Activated B cell treated with CpG ODN at 0.5 μM for 24 hours (primary cell): Measurements from ENCODE around the gene PI4KA. TPM values are rescaled to one million over a fixed set of nuclear protein-coding genes. Genes with fewer than 3 reads are reported as not detected.
"Not testable (repeated sequence)": the region's sequence is repeated elsewhere in the genome, so short reads cannot be mapped to it uniquely, and the experiment has no call there.

Experiments
- ATAC-seq: fragments of 200-7000 bp; cut with Tn5 transposase; one replicate; pipeline ENCODE4 v1.10.0; 2021; ENCODE audit warnings: low read depth, mild to moderate bottlenecking, moderate library complexity
- CTCF ChIA-PET: fragments of 350-600 bp; sonication (Branson Sonifier 250); formaldehyde crosslinking; loops from one replicate; lab custom pipeline; 2021; ENCODE audit warnings: antibody characterized with exemption; lab: Charles Lee
- POLR2A ChIA-PET: fragments of 350-600 bp; sonication (Branson Sonifier 250); formaldehyde crosslinking; loops from one replicate; lab custom pipeline; 2021; ENCODE audit warnings: antibody characterized with exemption; lab: Charles Lee
- DNase-seq: peaks from one replicate; pipeline ENCODE4 v3.0.0; 2022
- H3K27ac Mint-ChIP-seq: one replicate; pipeline ENCODE4 v1.8.0; 2020; ENCODE audit warnings: mixed read lengths
- H3K27me3 Mint-ChIP-seq: one replicate; pipeline ENCODE4 v1.8.0; 2021; ENCODE audit warnings: mixed read lengths
- H3K36me3 Mint-ChIP-seq: one replicate; pipeline ENCODE4 v1.8.0; 2021; ENCODE audit warnings: low read depth, mixed read lengths
- H3K4me1 Mint-ChIP-seq: one replicate; pipeline ENCODE4 v1.8.0; 2021; ENCODE audit warnings: mixed read lengths
- H3K4me3 Mint-ChIP-seq: one replicate; pipeline ENCODE4 v1.8.0; 2020; ENCODE audit warnings: mild to moderate bottlenecking, mixed read lengths
- H3K9me3 Mint-ChIP-seq: one replicate; pipeline ENCODE4 v1.8.0; 2020; ENCODE audit warnings: mixed read lengths
- intact Hi-C: fragments of 100-400 bp; cut with micrococcal nuclease; formaldehyde crosslinking; loops from one replicate; pipeline ENCODE4 v1.15.1; 2024
- total RNA-seq: library from RNA; stranded (reverse); gene quantifications from 2 replicates; pipeline ENCODE4 v1.2.3, GENCODE V29; 2022
- TF ChIP-seq, protein P1 (sequence below): fragments of 200-600 bp; IDR thresholded peaks from one replicate; pipeline ENCODE4 v1.8.0; 2022; ENCODE audit warnings: antibody characterized with exemption, mild to moderate bottlenecking

Gene PI4KA
- total RNA-seq, 1 donor from 2014 or later: 114 TPM

DNA sequence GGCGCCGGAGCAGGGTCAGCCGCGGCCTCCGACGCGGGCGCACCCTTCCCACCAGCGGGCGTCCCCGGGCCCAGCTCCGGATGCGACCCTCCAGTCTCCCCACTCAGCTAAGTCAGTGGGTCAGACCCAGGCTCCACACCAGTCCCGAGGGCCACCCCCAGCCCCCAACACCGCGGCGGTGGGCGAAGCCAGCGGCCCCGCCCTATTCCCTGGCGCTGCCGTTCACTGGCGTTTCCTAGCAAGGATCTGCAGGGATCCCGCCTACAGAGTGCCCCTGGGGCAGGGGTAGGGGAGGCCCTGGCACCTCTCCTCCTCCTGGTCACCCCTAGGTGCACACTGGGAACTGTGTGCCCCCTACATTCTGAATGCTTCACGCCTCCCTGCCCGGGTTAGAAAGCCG lies 190.4 kb downstream of the PI4KA start:
- H3K36me3 Mint-ChIP-seq, POLR2A ChIA-PET, H3K27ac Mint-ChIP-seq, H3K4me1 Mint-ChIP-seq, DNase-seq, intact Hi-C loops, H3K9me3 Mint-ChIP-seq, CTCF ChIA-PET, H3K4me3 Mint-ChIP-seq, ATAC-seq: not testable (repeated sequence)
- H3K27me3 Mint-ChIP-seq: peaks cover 11% of the 10 kb centered on the region

DNA sequence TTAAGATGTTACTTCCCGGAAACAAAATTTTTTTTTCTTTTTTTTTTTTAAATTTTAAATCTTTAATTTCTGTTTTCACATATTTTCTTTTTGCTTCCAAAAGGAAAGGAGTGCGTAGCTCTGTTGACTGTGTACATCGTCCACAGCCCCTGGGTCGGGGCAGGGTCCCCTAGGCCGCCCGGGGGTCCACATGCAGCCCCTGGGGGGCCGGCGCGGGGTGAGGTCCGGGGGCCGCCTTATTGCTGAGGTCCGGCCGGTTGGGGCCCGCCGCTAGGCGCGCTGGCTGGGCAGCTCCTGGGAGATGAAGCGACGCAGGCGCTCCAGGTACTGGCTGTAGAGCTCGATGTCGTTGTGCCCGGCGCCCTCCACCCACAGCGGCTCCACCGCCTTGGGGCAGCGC lies 191.1 kb downstream of the PI4KA start:
- ATAC-seq, CTCF ChIA-PET: not testable (repeated sequence)

DNA sequence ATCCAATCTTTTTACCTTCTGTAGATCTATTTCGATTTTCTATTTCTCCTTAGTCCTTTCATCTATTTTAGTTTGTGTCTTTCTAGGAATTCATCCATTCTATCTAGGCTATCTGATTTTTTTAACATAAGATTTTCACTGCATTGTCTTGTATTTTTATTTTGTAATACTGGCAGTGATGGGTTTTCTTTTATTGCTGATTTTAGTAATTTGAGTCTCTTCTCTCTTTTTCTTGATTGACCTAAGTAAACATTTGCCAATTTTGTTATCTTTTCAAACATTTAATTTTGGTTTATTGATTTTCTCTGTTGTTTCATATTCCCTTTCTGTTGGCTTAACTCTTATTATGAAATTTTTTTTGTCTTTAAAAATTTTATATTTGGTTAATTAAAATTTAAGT lies 192.1 kb downstream of the PI4KA start:
- no peak for DNase-seq
- TF ChIP-seq, protein P1, sequence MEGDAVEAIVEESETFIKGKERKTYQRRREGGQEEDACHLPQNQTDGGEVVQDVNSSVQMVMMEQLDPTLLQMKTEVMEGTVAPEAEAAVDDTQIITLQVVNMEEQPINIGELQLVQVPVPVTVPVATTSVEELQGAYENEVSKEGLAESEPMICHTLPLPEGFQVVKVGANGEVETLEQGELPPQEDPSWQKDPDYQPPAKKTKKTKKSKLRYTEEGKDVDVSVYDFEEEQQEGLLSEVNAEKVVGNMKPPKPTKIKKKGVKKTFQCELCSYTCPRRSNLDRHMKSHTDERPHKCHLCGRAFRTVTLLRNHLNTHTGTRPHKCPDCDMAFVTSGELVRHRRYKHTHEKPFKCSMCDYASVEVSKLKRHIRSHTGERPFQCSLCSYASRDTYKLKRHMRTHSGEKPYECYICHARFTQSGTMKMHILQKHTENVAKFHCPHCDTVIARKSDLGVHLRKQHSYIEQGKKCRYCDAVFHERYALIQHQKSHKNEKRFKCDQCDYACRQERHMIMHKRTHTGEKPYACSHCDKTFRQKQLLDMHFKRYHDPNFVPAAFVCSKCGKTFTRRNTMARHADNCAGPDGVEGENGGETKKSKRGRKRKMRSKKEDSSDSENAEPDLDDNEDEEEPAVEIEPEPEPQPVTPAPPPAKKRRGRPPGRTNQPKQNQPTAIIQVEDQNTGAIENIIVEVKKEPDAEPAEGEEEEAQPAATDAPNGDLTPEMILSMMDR: no peak
- H3K4me3 Mint-ChIP-seq: no peak overlapping the region
- H3K27ac Mint-ChIP-seq: no peak overlapping the region
- peaks cover 8% of the 10 kb centered on the region for H3K9me3 Mint-ChIP-seq
- CTCF ChIA-PET: no interaction called here
- no peaks in the 10 kb centered on the region for H3K4me1 Mint-ChIP-seq
- no peak for ATAC-seq
- POLR2A ChIA-PET: no interaction called here
- peaks cover 2% of the 10 kb centered on the region for H3K36me3 Mint-ChIP-seq
- intact Hi-C loops: no loop called here
- H3K27me3 Mint-ChIP-seq: peaks cover 17% of the 10 kb centered on the region

More for the DNA sequence above, 191.1 kb downstream of the PI4KA start:
- intact Hi-C loops, H3K4me1 Mint-ChIP-seq, H3K9me3 Mint-ChIP-seq, H3K4me3 Mint-ChIP-seq, POLR2A ChIA-PET, H3K36me3 Mint-ChIP-seq, H3K27ac Mint-ChIP-seq, DNase-seq: not testable (repeated sequence)
- peaks cover 15% of the 10 kb centered on the region for H3K27me3 Mint-ChIP-seq

DNA sequence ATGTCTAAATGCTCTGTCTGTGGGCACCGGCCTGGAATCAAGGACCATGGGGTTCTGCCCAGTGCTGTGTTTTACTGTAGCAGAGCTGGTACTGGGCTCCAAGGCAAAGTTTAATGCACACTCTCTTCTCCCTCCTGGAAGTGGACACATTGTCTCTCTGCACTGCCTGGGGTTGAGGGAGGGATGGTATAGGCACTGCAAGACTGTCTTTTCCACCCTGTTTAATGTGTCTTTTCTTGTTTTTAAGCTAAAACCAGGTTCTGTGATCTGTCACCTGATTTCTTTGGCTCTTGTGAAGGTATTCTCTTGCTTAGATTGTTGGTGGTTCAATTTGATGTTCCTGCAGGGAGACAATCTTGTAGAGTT lies 194.0 kb downstream of the PI4KA start:
- ATAC-seq: no peak
- no peak overlapping the region for H3K27ac Mint-ChIP-seq
- intact Hi-C loops: no loop called here
- peaks cover 8% of the 10 kb centered on the region for H3K9me3 Mint-ChIP-seq
- no peaks in the 10 kb centered on the region for H3K4me1 Mint-ChIP-seq
- H3K4me3 Mint-ChIP-seq: no peak overlapping the region
- peaks cover 18% of the 10 kb centered on the region for H3K27me3 Mint-ChIP-seq
- TF ChIP-seq, protein P1: no peak
- ChIA-PET CTCF (no interaction called here), POLR2A (interaction anchor here (0.5 kb wide), 1 partner anchor 246 kb away, joined by 4 read pairs; no protein-coding TSS in a partner anchor)
- H3K36me3 Mint-ChIP-seq: peaks cover 2% of the 10 kb centered on the region
- no peak for DNase-seq

DNA sequence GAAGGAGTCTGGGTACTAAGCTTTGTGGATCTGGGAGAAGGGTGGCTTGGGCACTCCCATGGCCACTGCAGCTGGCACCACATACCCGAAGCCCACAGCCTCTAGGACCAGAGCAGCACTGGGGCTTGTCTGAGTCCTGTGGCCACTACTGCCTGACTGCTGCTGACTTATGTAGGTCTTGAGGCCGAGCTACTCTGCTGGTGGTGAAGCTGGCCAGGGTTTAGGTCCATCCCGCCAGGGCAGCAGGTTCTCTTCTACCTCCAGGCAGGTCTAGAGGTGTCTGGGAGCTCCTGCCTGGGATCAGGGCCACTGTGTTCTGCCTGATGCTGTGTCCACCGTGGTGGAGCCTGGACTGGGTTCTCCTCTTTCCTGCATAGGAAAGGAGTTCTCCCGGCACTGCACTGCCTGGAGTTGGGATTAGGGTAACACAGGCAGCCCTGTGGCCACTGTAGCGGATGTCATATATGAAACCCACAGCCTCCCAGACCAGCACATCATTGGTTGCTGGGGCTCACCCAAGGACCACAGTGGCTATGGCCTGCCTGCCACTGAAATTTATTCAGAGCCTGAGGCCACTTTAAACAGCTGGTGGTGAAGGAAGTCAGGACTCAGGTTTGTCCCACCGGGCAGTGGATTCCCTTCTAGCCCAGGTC lies 194.5 kb downstream of the PI4KA start:
- Mint-ChIP-seq H3K4me1 (no peaks in the 10 kb centered on the region), H3K27me3 (peaks cover 18% of the 10 kb centered on the region)
- POLR2A ChIA-PET: interaction anchor here (0.5 kb wide), 1 partner anchor 246 kb away, joined by 4 read pairs; no protein-coding TSS in a partner anchor

DNA sequence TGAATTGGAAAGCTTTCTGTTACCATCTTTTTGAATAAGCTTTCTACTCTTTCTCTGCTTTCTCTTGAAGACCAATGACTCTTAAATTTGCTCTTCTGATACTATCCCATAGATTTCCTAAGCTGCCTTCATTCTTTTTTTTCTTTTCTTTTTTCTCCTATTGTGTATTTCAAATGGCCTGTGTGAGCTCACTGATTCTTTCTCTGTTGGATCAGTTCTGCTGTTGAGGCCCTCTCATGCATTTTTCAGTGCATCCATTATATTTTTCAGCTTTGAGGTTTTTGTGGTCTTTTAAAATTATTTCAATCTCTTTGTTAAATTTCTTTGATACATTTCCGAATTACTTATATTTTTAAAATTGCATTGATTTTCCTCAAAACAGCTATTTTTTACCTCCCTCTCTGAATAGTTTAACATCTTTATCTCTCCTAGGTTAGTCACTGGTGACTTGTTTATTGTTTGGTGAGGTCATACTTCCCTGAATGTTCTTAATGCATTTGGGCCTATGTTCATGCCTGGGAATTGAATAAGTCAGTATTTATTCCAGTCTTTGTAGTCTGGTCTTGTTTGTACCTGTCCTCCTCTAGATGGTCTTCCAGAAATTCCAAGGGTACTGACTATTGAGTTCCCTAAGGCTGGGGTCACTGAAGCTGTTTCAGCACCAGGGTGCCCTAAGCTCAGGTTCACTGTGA lies 195.3 kb downstream of the PI4KA start:
- POLR2A ChIA-PET: no interaction called here
- DNase-seq: no peak
- Mint-ChIP-seq H3K27ac (no peak overlapping the region), H3K36me3 (peaks cover 2% of the 10 kb centered on the region), H3K27me3 (peaks cover 18% of the 10 kb centered on the region), H3K4me1 (no peaks in the 10 kb centered on the region), H3K9me3 (peaks cover 8% of the 10 kb centered on the region), H3K4me3 (no peak overlapping the region)
- CTCF ChIA-PET: no interaction called here
- TF ChIP-seq, protein P1: no peak
- ATAC-seq: no peak
- intact Hi-C loops: no loop called here

More for the DNA sequence above, 194.5 kb downstream of the PI4KA start:
- Mint-ChIP-seq H3K36me3 (peaks cover 2% of the 10 kb centered on the region), H3K27ac (no peak overlapping the region), H3K9me3 (peaks cover 8% of the 10 kb centered on the region), H3K4me3 (no peak overlapping the region)
- TF ChIP-seq, protein P1: no peak
- intact Hi-C loops: no loop called here
- ATAC-seq (no peak), DNase-seq (no peak)
- CTCF ChIA-PET: no interaction called here

DNA sequence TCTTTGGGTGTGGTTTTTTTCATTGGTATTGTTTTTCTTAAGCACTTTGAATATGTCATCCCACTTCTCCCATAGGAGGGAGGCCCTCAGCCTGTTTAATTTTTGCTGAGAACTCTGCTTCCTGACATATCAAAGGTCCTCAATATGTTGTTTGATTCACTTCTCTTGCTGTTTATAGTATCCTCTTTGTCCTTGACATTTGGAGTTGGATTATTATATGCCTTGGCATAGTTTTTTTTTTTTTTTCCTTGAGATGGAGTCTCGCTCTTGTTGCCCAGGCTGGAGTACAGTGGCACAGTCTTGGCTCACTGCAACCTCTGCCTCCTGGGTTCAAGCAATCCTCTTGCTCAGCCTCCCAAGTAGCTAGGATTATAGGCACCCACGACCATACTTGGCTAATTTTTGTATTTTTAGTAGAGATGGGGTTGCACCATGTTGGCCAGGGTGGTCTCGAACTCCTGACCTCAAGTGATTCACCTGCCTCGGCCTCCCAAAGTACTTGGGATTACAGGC lies 196.0 kb downstream of the PI4KA start:
- DNase-seq, H3K9me3 Mint-ChIP-seq, intact Hi-C loops, ATAC-seq, H3K4me3 Mint-ChIP-seq, H3K4me1 Mint-ChIP-seq, CTCF ChIA-PET, H3K27ac Mint-ChIP-seq, H3K36me3 Mint-ChIP-seq: not testable (repeated sequence)
- POLR2A ChIA-PET: interaction anchor here (0.6 kb wide), 1 partner anchor 139 kb away, joined by 3 read pairs; no protein-coding TSS in a partner anchor
- peaks cover 18% of the 10 kb centered on the region for H3K27me3 Mint-ChIP-seq
